Measurements from ENCODE around the gene ZNF232. TPM values are rescaled to one million over a fixed set of nuclear protein-coding genes. Genes with fewer than 3 reads are reported as not detected.
"Not testable (repeated sequence)": the region's sequence is repeated elsewhere in the genome, so short reads cannot be mapped to it uniquely, and the experiment has no call there.

ZNF232 gene
- total RNA-seq, 1 donor: 8.3 TPM

DNA sequence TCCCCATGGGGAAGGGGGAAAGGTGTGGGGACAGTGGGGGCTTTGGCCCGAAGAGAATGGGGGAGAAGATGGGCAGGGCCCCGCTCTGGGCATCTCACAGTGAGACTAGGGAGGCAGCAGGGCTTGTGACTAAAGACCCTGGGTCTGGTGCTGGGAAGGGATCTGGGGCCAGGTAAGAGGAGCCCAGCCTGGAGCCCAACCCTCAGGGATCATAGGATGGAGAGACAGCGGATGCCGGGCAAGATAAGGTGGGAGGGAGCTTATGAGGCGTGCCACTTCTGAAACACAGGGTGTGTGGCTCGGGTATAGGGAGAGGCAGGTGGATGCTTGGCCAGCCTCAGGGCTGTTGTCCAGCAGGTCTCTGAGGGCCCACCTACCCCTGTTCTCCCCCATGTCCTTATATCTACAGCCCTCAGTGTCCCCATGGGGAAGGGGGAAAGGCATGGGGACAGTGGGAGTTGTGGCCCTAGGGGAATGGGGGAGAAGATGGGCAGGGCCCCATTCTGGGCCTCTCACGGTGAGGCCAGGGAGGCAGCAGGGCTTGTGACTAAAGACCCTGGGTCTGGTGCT is 19.6 kb upstream of the ZNF232 start:
- no peak overlapping the region for H2AFZ ChIP-seq (ENCODE audit: low read length)
- H3K4me3 ChIP-seq (ENCODE audit: insufficient read depth, low read length): no peak overlapping the region
- H3K36me3 ChIP-seq (ENCODE audit: insufficient read depth, low read length): no peaks in the 10 kb centered on the region
- peaks cover 4% of the 10 kb centered on the region for H3K27me3 ChIP-seq (ENCODE audit: insufficient read depth, low read length)
- DNase-seq (ENCODE audit: insufficient read length, low spot score, missing footprints): peak; percentile 65
- H4K20me1 ChIP-seq (ENCODE audit: insufficient read depth, low read length): no peaks in the 10 kb centered on the region
- no peak overlapping the region for H3K27ac ChIP-seq (ENCODE audit: low read depth, low read length)
- H3K9me3 ChIP-seq (ENCODE audit: low read depth, low read length): no peaks in the 10 kb centered on the region
- no peak for TF ChIP-seq CTCF (IDR thresholded peaks at IDR 0.05; ENCODE audit: extremely low read depth, low read depth, low read length)
- H3K4me1 ChIP-seq (ENCODE audit: insufficient read depth, low read length): no peaks in the 10 kb centered on the region
- no peak overlapping the region for H3K4me2 ChIP-seq (ENCODE audit: insufficient read depth, low read length)
- no peaks in the 10 kb centered on the region for H3K79me2 ChIP-seq (ENCODE audit: insufficient read depth, low read length)

DNA sequence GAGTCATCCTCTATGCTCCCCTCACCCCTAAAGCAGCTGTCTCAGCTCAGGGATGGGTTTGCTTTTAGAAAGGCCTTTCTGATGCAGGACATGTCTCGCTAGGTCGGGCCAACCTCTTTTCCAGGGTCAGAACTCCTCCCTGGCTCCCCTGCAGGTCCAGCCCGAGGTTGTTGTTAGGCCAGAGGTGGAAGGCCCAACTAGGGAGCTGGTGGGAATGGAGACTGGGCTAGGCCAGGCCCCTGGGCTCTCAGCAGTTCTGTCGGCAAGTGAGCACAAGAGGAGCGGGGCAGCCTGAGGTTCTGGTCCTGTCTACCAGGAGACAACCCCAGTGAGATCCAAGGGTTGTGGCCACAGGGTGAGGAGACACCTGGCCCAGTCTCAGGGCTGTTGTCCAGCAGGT is 19.0 kb upstream of the ZNF232 start:
- not testable (repeated sequence) for H3K4me1 ChIP-seq (ENCODE audit: insufficient read depth, low read length); H3K79me2 ChIP-seq (ENCODE audit: insufficient read depth, low read length); H2AFZ ChIP-seq (ENCODE audit: low read length); H4K20me1 ChIP-seq (ENCODE audit: insufficient read depth, low read length); H3K9me3 ChIP-seq (ENCODE audit: low read depth, low read length); H3K36me3 ChIP-seq (ENCODE audit: insufficient read depth, low read length); DNase-seq (ENCODE audit: insufficient read length, low spot score, missing footprints); H3K27ac ChIP-seq (ENCODE audit: low read depth, low read length); H3K4me2 ChIP-seq (ENCODE audit: insufficient read depth, low read length); H3K27me3 ChIP-seq (ENCODE audit: insufficient read depth, low read length); H3K4me3 ChIP-seq (ENCODE audit: insufficient read depth, low read length)

- DNase-seq (ENCODE audit: insufficient read length, low spot score, missing footprints): peak; percentile 68
- H3K27ac ChIP-seq (ENCODE audit: low read depth, low read length); H3K4me3 ChIP-seq (ENCODE audit: insufficient read depth, low read length); H3K27me3 ChIP-seq (ENCODE audit: insufficient read depth, low read length); H3K4me1 ChIP-seq (ENCODE audit: insufficient read depth, low read length); H2AFZ ChIP-seq (ENCODE audit: low read length); H3K36me3 ChIP-seq (ENCODE audit: insufficient read depth, low read length); H3K4me2 ChIP-seq (ENCODE audit: insufficient read depth, low read length); H3K9me3 ChIP-seq (ENCODE audit: low read depth, low read length); H4K20me1 ChIP-seq (ENCODE audit: insufficient read depth, low read length); H3K79me2 ChIP-seq (ENCODE audit: insufficient read depth, low read length): not testable (repeated sequence)
These were observed 18.6 kb upstream of the ZNF232 start for GRCh38 chr17:5130261-5130660.

- H3K79me2 ChIP-seq (ENCODE audit: insufficient read depth, low read length); H3K27ac ChIP-seq (ENCODE audit: low read depth, low read length); H2AFZ ChIP-seq (ENCODE audit: low read length); H3K27me3 ChIP-seq (ENCODE audit: insufficient read depth, low read length); H3K9me3 ChIP-seq (ENCODE audit: low read depth, low read length); H3K4me3 ChIP-seq (ENCODE audit: insufficient read depth, low read length); H3K36me3 ChIP-seq (ENCODE audit: insufficient read depth, low read length); H3K4me2 ChIP-seq (ENCODE audit: insufficient read depth, low read length); H3K4me1 ChIP-seq (ENCODE audit: insufficient read depth, low read length); H4K20me1 ChIP-seq (ENCODE audit: insufficient read depth, low read length): not testable (repeated sequence)
- peak; percentile 17 for DNase-seq (ENCODE audit: insufficient read length, low spot score, missing footprints)
These were observed 18.1 kb upstream of the ZNF232 start for GRCh38 chr17:5129770-5130169.

DNA sequence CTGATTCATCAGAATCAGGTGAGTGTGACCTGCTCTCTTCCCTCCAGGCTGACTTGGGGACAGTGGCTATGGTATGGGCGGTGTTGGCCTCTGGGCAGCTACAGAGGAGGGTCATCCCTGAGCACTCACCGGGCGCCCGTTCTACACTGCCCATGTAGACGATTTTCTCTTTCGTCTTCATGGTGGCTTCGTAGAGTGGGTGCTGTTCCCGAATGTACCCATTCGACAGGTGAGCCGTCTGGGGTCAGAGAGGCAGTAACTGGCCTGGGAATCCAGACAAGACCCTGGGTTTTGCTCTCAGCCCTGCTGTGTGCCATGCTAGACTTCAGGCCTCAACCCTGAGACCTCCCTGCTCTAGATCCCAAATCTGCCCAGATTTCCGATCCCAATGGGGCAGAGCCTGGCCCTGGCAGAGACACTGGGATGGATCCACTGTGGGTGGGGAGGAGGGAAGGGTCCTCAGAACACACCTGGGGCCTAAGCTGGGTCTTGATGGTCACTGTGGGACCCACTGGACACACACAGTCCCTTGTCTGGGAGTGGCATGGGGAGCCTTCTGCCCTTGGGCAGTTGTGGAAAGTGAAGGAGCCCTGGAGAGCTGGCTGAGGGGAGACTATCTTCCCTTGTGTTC is 17.3 kb upstream of the ZNF232 start:
- no peak overlapping the region for H3K4me3 ChIP-seq (ENCODE audit: insufficient read depth, low read length)
- H3K4me1 ChIP-seq (ENCODE audit: insufficient read depth, low read length): no peaks in the 10 kb centered on the region
- H3K4me2 ChIP-seq (ENCODE audit: insufficient read depth, low read length): no peak overlapping the region
- no peak for TF ChIP-seq CTCF (IDR thresholded peaks at IDR 0.05; ENCODE audit: extremely low read depth, low read depth, low read length)
- H3K36me3 ChIP-seq (ENCODE audit: insufficient read depth, low read length): no peaks in the 10 kb centered on the region
- no peaks in the 10 kb centered on the region for H3K79me2 ChIP-seq (ENCODE audit: insufficient read depth, low read length)
- H3K27ac ChIP-seq (ENCODE audit: low read depth, low read length): no peak overlapping the region
- peaks cover 7% of the 10 kb centered on the region for H3K27me3 ChIP-seq (ENCODE audit: insufficient read depth, low read length)
- H2AFZ ChIP-seq (ENCODE audit: low read length): no peak overlapping the region
- DNase-seq (ENCODE audit: insufficient read length, low spot score, missing footprints): peak; percentile 23
- no peaks in the 10 kb centered on the region for H3K9me3 ChIP-seq (ENCODE audit: low read depth, low read length)
- H4K20me1 ChIP-seq (ENCODE audit: insufficient read depth, low read length): no peaks in the 10 kb centered on the region

DNA sequence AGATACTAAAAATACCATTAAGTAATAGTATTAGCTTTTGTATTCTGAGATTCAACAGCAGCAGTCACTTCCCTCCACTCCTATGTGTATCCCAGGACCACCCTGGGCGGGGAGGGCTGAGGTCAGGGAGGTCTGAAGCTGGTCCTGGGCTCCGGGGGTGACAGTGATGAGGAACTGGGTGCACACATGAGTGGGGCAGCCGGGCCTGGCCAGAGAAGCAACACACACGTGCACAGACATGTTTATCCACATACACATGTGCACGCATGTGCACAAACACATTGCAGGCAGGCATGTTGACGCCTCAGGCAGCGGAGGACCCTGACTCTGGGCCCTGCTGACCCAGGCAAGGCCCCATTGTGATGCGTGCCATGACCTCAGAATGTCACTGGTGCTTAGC is 16.7 kb upstream of the ZNF232 start:
- H3K4me3 ChIP-seq (ENCODE audit: insufficient read depth, low read length); H4K20me1 ChIP-seq (ENCODE audit: insufficient read depth, low read length); H3K36me3 ChIP-seq (ENCODE audit: insufficient read depth, low read length); H3K4me1 ChIP-seq (ENCODE audit: insufficient read depth, low read length); H2AFZ ChIP-seq (ENCODE audit: low read length); H3K79me2 ChIP-seq (ENCODE audit: insufficient read depth, low read length); H3K4me2 ChIP-seq (ENCODE audit: insufficient read depth, low read length); H3K27ac ChIP-seq (ENCODE audit: low read depth, low read length); H3K9me3 ChIP-seq (ENCODE audit: low read depth, low read length); DNase-seq (ENCODE audit: insufficient read length, low spot score, missing footprints): not testable (repeated sequence)
- peaks cover 12% of the 10 kb centered on the region for H3K27me3 ChIP-seq (ENCODE audit: insufficient read depth, low read length)

All from osteoblast (primary cell).